Germinal center (tissue), 1 donor: Measurements from ENCODE around the gene ERBB4.

Experiments
- DNase-seq: peaks from one replicate; pipeline ENCODE4 v3.0.0; 2012; ENCODE audit warnings: mixed read lengths, low spot score

The ERBB4 gene

GRCh38 chr2:211408483-211408891 lies 1130.1 kb downstream of the ERBB4 start:
- no peak for DNase-seq

- DNase-seq = no peak
Measured at GRCh38 chr2:211407076-211407475, 1131.5 kb downstream of the ERBB4 start.

GRCh38 chr2:211405036-211405435 lies 1133.6 kb downstream of the ERBB4 start:
- DNase-seq = no peak

GRCh38 chr2:211404098-211404497 lies 1134.5 kb downstream of the ERBB4 start:
- no peak for DNase-seq

GRCh38 chr2:211401328-211401727 lies 1137.3 kb downstream of the ERBB4 start:
- DNase-seq = no peak

- no peak for DNase-seq
Measured at GRCh38 chr2:211397764-211398163, 1140.8 kb downstream of the ERBB4 start.

- no peak for DNase-seq
Measured at GRCh38 chr2:211396815-211397214, 1141.8 kb downstream of the ERBB4 start.

- DNase-seq = no peak
Measured at GRCh38 chr2:211391189-211391567, 1147.4 kb downstream of the ERBB4 start.

- no peak for DNase-seq
Measured at GRCh38 chr2:211390536-211391188, 1147.9 kb downstream of the ERBB4 start.

GRCh38 chr2:211387734-211388133 lies 1150.9 kb downstream of the ERBB4 start:
- DNase-seq = no peak

- DNase-seq = no peak
Measured at GRCh38 chr2:211380041-211380440, 1158.6 kb downstream of the ERBB4 start.

GRCh38 chr2:211376410-211376809 lies 1162.2 kb downstream of the ERBB4 start:
- no peak for DNase-seq

- DNase-seq = no peak
Measured at GRCh38 chr2:211373203-211373602, 1165.4 kb downstream of the ERBB4 start.

GRCh38 chr2:211371465-211371864 lies 1167.1 kb downstream of the ERBB4 start:
- no peak for DNase-seq

GRCh38 chr2:211368467-211368866 lies 1170.1 kb downstream of the ERBB4 start:
- no peak for DNase-seq

- DNase-seq = no peak
Measured at GRCh38 chr2:211367711-211368110, 1170.9 kb downstream of the ERBB4 start.

GRCh38 chr2:211367293-211367692 lies 1171.3 kb downstream of the ERBB4 start:
- no peak for DNase-seq

- DNase-seq = no peak
Measured at GRCh38 chr2:211364911-211365310, 1173.7 kb downstream of the ERBB4 start.

- no peak for DNase-seq
Measured at GRCh38 chr2:211361383-211361782, 1177.2 kb downstream of the ERBB4 start.

GRCh38 chr2:211359347-211359746 lies 1179.3 kb downstream of the ERBB4 start:
- DNase-seq = no peak

GRCh38 chr2:211358504-211358903 lies 1180.1 kb downstream of the ERBB4 start:
- DNase-seq = no peak

- no peak for DNase-seq
Measured at GRCh38 chr2:211354481-211354880, 1184.1 kb downstream of the ERBB4 start.

GRCh38 chr2:211351987-211352386 lies 1186.6 kb downstream of the ERBB4 start:
- no peak for DNase-seq

- DNase-seq = no peak
Measured at GRCh38 chr2:211349031-211349430, 1189.6 kb downstream of the ERBB4 start.

- DNase-seq = no peak
Measured at GRCh38 chr2:211347328-211347727, 1191.3 kb downstream of the ERBB4 start.
